Chondrocyte (in vitro differentiated cells): ENCODE data around the gene TNRC6C. TPM values are rescaled to one million over a fixed set of nuclear protein-coding genes. Genes with fewer than 3 reads are reported as not detected.

ENCODE experiments used
- DNase-seq: peaks from one replicate; pipeline ENCODE4 v3.0.0; 2021; ENCODE audit warnings: mixed read lengths, low spot score
- H3K27ac Mint-ChIP-seq: one replicate; pipeline ENCODE4 v1.8.0; 2021; ENCODE audit warnings: mild to moderate bottlenecking, moderate library complexity, mixed read lengths; ENCODE audit not compliant: unreplicated experiment
- H3K27me3 Mint-ChIP-seq: 2 replicates; pipeline ENCODE4 v1.8.0; 2021; ENCODE audit warnings: low read depth, mixed read lengths
- H3K36me3 Mint-ChIP-seq: 2 replicates; pipeline ENCODE4 v1.8.0; 2021; ENCODE audit warnings: low read depth, mixed read lengths
- H3K4me1 Mint-ChIP-seq: 2 replicates; pipeline ENCODE4 v1.8.0; 2021; ENCODE audit warnings: low read depth, mild to moderate bottlenecking, mixed read lengths
- H3K4me3 Mint-ChIP-seq: one replicate; pipeline ENCODE4 v1.8.0; 2021; ENCODE audit warnings: mild to moderate bottlenecking, moderate library complexity, mixed read lengths; ENCODE audit not compliant: unreplicated experiment
- H3K9me3 Mint-ChIP-seq: 2 replicates; pipeline ENCODE4 v1.8.0; 2021; ENCODE audit warnings: low read depth, mixed read lengths
- total RNA-seq: library from RNA; stranded (reverse); gene quantifications from 3 replicates; pipeline ENCODE4 v1.2.1, GENCODE V29; 2021
- TF ChIP-seq, protein P1 (sequence below): fragments of 200-600 bp; sonication (generic); IDR thresholded peaks from 2 replicates; pipeline ENCODE4 v1.5.0; 2021; ENCODE audit warnings: antibody characterized with exemption, mild to moderate bottlenecking, moderate library complexity

Gene TNRC6C
- total RNA-seq, 1 donor from 2014 or later, result 19.8 TPM

GRCh38 chr17:77915594-77916021 lies 42.9 kb upstream of the TNRC6C start:
- peaks cover 7% of the 10 kb centered on the region for H3K9me3 Mint-ChIP-seq
- peaks cover 50% of the 10 kb centered on the region for H3K27me3 Mint-ChIP-seq
- H3K4me1 Mint-ChIP-seq, result peaks cover 9% of the 10 kb centered on the region
- H3K36me3 Mint-ChIP-seq, result peaks cover 1% of the 10 kb centered on the region
- H3K4me3 Mint-ChIP-seq, result no peak overlapping the region
- H3K27ac Mint-ChIP-seq, result no peak overlapping the region
- TF ChIP-seq, protein P1, sequence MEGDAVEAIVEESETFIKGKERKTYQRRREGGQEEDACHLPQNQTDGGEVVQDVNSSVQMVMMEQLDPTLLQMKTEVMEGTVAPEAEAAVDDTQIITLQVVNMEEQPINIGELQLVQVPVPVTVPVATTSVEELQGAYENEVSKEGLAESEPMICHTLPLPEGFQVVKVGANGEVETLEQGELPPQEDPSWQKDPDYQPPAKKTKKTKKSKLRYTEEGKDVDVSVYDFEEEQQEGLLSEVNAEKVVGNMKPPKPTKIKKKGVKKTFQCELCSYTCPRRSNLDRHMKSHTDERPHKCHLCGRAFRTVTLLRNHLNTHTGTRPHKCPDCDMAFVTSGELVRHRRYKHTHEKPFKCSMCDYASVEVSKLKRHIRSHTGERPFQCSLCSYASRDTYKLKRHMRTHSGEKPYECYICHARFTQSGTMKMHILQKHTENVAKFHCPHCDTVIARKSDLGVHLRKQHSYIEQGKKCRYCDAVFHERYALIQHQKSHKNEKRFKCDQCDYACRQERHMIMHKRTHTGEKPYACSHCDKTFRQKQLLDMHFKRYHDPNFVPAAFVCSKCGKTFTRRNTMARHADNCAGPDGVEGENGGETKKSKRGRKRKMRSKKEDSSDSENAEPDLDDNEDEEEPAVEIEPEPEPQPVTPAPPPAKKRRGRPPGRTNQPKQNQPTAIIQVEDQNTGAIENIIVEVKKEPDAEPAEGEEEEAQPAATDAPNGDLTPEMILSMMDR, result no peak
- DNase-seq, result no peak

DNA sequence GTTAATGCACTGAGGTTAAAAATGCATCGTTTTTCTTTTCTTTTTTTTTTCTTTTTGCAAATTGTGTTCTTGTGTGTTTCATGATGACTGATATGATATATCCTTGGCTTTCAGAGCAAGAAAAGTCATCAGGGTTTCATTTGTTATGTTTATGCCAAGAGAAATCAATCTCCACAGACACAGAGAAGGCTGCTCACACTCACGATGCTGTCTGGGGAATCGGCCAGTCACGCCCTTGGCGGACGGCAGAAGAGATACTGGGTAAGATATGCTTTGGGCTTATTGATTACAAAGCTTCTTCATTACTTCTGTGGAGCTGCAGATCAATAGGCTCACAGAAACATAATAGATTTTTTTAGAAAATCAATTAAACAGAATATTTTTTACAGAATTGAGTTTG lies 42.2 kb upstream of the TNRC6C start:
- Mint-ChIP-seq H3K27me3 (peaks cover 50% of the 10 kb centered on the region), H3K27ac (no peak overlapping the region)

GRCh38 chr17:77916703-77917481 lies 41.6 kb upstream of the TNRC6C start:
- DNase-seq, result no peak
- TF ChIP-seq, protein P1, result no peak
- H3K9me3 Mint-ChIP-seq, result peaks cover 4% of the 10 kb centered on the region
- peaks cover 45% of the 10 kb centered on the region for H3K27me3 Mint-ChIP-seq
- no peak overlapping the region for H3K4me3 Mint-ChIP-seq
- peaks cover 9% of the 10 kb centered on the region for H3K4me1 Mint-ChIP-seq
- H3K36me3 Mint-ChIP-seq, result peaks cover 1% of the 10 kb centered on the region
- no peak overlapping the region for H3K27ac Mint-ChIP-seq

More for the DNA sequence above, 42.2 kb upstream of the TNRC6C start:
- TF ChIP-seq, protein P1, result no peak
- peaks cover 1% of the 10 kb centered on the region for H3K36me3 Mint-ChIP-seq
- H3K9me3 Mint-ChIP-seq, result peaks cover 3% of the 10 kb centered on the region
- DNase-seq, result no peak
- no peak overlapping the region for H3K4me3 Mint-ChIP-seq
- H3K4me1 Mint-ChIP-seq, result peaks cover 9% of the 10 kb centered on the region

DNA sequence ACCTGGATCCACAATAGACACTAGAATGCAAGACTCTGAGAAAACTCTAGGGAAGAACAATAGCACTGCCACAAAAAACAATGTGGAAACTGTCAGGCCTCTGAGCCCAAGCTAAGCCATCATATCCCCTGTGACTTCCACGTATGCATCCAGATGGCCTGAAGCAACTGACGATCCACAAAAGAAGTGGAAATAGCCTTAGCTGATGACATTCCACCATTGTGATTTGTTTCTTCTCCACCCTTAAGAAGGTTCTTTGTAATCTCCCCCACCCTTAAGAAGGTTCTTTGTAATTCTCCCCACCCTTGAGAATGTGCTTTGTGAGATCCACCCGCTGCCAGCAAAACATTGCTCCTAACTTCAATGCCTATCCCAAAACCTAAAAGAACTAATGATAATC lies 39.2 kb upstream of the TNRC6C start:
- Mint-ChIP-seq H3K27me3 (peaks cover 47% of the 10 kb centered on the region), H3K4me3 (no peak overlapping the region), H3K27ac (no peak overlapping the region), H3K36me3 (peaks cover 1% of the 10 kb centered on the region), H3K9me3 (peaks cover 4% of the 10 kb centered on the region), H3K4me1 (peaks cover 7% of the 10 kb centered on the region)
- TF ChIP-seq, protein P1, result no peak
- no peak for DNase-seq

DNA sequence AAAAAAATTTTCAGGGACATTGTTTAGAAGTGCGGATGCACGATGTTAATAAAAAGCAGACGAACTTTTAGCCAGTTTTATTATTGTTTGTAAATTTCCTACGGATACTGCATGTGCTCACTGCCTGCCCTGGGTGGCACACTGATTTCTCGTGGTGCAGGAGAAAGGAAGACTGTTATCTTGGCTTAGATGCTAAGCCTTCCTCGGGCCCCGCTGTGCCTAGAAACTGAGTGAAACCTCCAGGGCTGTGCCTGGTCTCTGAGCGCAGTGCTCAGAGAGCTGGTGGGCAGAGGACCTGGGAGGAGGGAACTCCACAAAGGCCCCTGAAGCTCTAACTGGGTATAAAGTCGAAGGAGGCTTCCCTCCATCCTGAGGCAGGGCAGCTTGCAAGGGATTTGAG lies 35.4 kb upstream of the TNRC6C start:
- peaks cover 6% of the 10 kb centered on the region for H3K36me3 Mint-ChIP-seq
- H3K4me1 Mint-ChIP-seq, result peaks cover 4% of the 10 kb centered on the region
- DNase-seq, result no peak
- peaks cover 4% of the 10 kb centered on the region for H3K9me3 Mint-ChIP-seq
- TF ChIP-seq, protein P1, result no peak
- peaks cover 48% of the 10 kb centered on the region for H3K27me3 Mint-ChIP-seq
- H3K4me3 Mint-ChIP-seq, result no peak overlapping the region
- H3K27ac Mint-ChIP-seq, result no peak overlapping the region
